ENCODE measurements around the gene FBXO45.

DNA sequence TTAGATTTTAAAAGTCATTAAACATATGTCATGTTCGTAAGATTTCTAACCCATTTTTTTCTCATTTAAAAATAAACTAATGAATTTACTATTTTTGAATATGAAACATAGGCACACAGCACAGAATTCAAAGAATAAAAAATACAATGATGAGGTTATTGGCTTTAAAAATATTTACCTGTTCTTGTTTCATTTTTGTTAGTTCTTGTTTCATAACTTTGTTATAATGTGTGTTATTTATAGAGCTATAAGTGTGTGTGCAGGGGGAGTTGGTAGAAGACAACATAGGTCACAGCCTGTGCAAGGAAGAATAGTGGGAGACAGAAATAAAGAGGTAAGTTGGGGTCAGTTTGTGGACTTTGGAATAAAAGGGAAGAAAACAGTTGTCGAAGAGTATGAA, 40.2 kb downstream of the FBXO45 start:
- TF ChIP-seq EZH2phosphoT487 (IDR thresholded peaks at IDR 0.05; ENCODE audit: insufficient read depth, low read depth) = no peak
- TF ChIP-seq EZH2 (IDR thresholded peaks at IDR 0.05; ENCODE audit: insufficient read depth, poor library complexity, severe bottlenecking) = no peak

All from GM23248 (cell line).